Testis (tissue), 2 donors: ENCODE measurements around the gene LMBRD2.

Experiments
- POLR2A ChIP-seq: fragments of 450-650 bp; IDR thresholded peaks from one replicate; pipeline ENCODE4 v1.6.1; 2017; ENCODE audit warnings: antibody characterized with exemption, mild to moderate bottlenecking, moderate library complexity
- TF ChIP-seq, protein P1 (sequence below), 3 experiments: fragments of 450-650 bp in 2 of 3; fragments of 200-600 bp in 1 of 3; sonication (generic) in 1 of 3; IDR thresholded peaks; one replicate each; pipeline ENCODE4 v1.5.1; 2016 to 2019; ENCODE audit warnings: antibody characterized with exemption in 3 of 3, mild to moderate bottlenecking in 2 of 3, moderate library complexity in 1 of 3

DNA sequence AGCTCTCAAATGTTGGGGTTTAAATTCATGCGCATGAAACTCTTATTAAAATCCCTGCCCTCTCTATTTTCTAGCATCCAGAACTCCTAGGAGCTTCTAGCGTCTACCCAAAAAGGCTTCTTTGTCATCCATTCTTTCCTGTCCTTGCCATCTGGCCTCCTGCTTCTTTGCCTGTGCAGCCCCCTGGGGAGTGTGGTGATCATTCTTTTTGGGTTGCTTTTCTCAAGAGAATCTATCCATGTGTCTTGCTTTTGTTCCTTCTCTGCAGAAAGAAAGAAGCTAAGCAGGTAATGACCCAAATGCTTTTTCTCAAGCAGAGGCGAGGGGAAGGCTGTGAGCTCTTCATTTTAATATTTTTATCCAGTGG lies 26.8 kb upstream of the LMBRD2 start:
- TF ChIP-seq, protein P1, sequence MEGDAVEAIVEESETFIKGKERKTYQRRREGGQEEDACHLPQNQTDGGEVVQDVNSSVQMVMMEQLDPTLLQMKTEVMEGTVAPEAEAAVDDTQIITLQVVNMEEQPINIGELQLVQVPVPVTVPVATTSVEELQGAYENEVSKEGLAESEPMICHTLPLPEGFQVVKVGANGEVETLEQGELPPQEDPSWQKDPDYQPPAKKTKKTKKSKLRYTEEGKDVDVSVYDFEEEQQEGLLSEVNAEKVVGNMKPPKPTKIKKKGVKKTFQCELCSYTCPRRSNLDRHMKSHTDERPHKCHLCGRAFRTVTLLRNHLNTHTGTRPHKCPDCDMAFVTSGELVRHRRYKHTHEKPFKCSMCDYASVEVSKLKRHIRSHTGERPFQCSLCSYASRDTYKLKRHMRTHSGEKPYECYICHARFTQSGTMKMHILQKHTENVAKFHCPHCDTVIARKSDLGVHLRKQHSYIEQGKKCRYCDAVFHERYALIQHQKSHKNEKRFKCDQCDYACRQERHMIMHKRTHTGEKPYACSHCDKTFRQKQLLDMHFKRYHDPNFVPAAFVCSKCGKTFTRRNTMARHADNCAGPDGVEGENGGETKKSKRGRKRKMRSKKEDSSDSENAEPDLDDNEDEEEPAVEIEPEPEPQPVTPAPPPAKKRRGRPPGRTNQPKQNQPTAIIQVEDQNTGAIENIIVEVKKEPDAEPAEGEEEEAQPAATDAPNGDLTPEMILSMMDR (IDR thresholded peaks at IDR 0.05) = no peak
- no peak for TF ChIP-seq POLR2A
